Activated T-cell treated with anti-CD3 and anti-CD28 coated beads for 1 hour (primary cell): ENCODE results near the gene SLC39A3.

Source experiments
- DNase-seq: peaks from one replicate; pipeline ENCODE4 v3.0.0-alpha.2; 2020; ENCODE audit warnings: low read depth

SLC39A3 gene

DNA sequence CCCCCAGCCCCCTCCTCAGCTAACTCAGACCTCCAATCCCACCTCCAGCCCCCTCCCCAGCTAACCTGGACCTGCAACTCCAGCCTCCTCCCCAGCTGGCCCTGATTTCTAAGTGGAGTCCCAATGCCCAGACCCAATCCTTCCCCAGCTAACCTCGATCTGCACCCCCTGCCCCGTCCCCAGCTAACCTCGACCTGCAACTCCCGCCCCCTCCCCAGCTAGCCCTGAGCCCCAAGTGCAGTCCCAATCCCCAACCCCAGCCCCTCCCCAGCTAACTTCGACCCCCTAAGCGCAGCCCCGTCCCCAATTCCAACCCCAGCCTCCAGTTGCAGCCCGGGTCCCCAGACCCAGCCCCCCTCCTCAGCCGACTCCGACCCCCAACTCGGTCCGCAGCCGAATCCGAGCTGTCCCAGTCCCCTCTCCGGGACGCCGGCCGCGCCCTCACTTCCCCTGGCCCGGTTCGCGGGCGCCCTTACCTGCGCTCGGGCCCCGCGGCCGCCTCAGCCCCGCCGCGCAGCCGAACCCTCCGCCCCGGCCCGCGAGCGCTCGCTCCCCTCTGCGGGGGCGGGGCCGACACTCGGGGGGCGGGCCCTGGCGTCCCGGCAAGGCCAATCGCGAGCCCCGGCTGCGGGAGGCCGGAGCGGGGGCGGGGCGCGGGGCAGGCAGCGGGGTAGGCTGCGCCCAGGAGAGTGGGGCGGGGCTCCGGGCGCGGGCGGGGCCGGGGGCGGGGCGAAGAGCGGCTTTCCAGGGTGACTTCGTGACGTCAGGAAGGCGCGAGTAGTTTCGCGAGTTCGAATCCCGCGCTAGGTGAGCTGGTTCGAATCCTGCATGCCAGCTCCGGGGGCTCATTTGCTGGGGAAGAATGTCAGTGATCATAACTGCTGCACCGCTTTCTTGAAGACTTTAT is 37.4 kb downstream of the SLC39A3 start, which contains the start of gene GNG7:
GNG7 (minus strand) TSS at position 525 of the 907 bp plus-strand sequence. CDS start 182,006 bp downstream, outside the sequence.
- DNase-seq: peak; percentile 93

DNA sequence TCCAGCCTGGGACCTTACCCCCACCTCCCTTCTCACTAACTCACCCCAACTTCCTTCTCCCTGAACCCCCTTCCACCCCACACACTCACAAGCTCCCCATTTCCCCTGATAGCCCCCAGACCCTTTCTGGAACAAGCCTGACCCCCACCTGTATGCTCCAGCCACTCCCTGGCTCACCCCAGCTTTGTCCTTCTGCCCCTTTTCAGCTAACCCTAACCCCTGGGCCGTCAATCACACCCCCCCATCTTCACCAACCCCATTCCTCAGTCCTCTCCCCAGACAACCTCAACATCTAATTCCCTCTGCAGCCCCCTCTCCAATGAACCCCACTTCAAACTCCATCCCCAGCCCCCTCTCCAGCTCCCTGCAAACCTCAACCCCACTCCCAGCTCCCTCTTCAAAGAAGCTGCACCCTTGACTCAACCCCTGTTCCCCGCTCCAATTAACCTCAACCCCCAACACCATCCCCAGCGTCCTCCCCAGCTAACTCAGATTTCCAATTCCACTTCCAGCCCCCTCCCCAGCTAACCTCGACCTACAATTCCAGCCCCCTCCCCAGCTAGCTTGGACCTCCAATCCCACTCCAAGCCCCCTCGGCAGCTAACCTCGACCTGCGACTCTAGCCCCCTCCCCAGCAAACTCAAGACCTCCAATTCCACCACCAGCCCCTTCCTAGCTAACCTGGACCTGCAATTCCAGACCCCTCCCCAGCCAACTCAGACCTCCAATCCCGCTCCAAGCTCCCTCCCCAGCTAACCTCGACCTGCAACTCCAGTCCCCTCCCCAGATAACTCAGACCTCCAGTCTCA is 38.3 kb downstream of the SLC39A3 start:
- no peak for DNase-seq

DNA sequence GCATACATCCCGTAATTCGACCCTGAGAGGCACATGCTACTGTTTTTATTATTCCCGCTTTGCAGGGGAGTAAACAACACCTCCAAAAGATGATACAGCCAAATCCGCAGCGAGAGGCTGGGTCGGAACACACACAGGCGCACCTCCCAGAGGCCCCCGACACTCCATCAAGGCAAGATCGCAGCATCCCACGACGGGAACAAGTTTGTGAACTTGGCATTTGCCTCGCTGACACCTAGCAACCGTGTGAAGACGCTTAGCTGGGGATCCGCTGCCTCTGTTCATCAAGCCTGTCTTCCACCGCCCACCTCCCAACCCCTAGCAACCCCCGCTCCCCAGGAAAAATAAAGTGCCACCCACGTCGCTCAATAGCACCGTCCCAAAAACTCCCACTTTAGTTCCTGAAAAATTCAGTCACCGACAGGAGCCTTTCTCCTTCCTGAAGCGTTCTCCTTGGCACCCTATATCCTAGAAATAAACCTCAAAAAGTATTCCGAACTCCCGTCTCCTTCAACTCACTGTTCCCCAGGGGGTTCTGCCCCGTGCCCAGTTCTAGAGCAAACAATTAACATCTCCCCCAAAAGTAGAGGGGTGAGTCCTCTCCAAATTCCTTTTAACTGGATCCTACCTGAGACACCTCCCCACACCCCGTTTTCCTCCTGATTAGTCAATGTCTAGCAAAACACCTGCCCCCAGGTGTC is 39.0 kb downstream of the SLC39A3 start:
- no peak for DNase-seq

DNA sequence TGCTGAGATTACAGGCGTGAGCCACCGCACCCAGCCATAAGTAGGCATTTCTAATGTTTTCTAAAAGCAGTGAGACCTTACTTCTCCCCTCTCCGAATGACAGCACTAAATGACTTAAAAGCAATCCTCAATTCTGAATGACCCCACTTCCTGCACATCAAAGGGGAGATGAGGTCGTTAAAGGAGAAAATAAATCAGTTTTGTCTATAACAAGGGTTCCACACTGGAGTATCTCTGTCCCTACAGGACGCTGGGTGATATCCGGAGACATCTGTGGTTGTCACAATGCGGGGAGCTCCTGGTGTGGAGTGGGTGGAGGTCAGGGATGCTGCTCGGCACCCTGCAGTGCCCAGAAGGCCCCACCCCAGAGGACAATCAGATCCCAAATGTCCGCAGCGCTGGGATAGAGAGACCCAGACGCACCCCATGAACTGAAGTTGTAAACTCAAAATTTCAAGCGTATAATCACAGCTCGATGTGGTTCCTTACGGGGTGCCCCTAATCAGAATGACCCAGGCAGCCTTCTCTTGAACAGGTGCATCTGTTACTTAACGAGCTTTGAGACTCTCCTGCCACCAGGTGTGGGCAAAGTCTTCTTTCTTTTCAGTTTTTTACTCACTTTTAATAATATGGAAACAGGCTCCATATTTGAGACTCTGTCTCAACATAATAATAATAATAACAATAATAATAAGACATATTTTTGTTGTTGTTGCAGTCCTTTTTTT is 40.2 kb downstream of the SLC39A3 start:
- no peak for DNase-seq

DNA sequence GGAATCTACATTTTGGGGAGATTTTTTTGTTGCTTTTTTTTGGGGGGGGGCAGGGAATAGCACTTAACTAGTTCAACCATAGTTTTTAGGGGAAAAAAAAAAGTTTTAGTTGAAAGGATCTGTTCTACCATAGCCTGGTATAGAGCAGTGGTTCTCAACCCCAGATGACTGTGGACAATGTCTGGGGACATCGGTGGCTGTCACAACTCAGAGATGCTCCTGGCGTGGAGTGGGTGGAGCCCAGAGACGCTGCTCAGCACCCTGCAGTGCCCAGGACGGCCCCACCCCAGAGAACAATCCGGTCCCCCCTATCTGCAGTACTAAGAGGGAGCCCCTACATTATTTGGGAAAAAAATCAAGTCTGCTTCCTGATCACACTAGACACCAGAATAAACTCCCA is 45.6 kb downstream of the SLC39A3 start:
- no peak for DNase-seq

DNA sequence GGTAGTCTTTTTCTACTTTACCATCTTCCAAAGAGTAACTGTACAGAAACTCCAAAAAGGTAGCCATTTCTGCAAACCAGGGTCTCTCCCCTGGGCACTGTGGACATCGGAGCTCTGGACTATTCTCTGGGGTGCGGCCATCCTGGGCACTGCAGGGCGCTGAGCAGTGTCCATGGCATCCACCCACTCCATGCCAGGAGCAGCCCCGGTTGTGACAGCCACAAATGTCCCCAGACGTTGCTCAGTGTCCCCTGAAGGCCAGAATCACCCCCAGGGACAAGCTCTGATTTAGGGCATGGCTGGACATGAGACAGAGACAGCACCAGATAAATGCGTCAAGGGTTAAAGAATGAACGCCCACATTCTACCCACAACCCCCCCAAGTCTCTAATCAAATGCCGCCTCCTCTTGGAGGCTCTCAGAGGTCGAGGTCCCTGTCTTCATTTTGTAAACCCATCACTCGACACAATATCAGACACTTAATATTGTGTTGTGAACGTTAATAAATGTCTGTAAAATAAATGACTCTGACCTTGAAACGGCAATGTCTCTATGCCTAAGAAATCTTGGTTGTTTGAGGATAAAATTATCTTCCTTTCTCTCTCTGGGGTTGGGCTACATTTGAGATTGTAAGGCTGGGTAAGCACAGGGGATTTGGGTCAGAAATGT is 46.2 kb downstream of the SLC39A3 start:
- DNase-seq: no peak

DNA sequence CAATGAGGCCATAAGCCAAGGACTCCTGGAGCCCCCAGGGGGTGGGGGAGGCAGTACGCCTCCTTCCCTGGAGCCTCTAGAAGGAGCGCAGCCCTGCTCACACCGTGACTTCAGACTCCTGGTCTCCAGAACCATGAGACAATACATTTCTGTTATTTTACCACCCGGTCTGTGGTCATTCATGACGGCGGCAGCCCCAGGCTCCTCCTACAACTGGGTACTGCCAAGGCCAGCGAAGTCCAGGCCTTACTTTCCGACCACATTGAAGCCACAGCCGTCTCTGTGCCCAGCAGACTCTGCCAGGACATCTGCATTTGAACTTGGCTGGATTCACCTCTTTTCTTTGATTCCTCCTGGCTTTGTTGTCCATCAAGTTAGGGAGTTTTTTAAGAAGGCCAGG is 47.9 kb downstream of the SLC39A3 start:
- no peak for DNase-seq

DNA sequence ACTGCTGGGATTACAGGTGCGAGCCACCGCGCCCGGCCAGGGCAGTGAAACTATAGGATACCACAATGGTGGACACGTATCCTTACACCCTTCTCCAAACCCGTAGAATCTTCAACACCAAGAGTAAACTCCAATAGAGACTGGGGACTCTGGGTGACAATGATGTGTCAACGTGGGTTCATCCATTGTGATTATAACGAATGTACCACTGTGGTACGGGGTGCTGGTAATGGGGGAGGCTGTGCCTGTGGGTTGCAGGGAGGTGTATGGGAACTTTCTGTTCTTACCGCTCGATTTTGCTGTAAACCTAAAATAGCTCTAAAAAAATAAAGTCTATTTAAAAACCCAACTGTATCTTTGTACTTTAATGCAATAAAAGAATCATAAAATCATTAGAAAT is 49.0 kb downstream of the SLC39A3 start:
- DNase-seq: no peak

DNA sequence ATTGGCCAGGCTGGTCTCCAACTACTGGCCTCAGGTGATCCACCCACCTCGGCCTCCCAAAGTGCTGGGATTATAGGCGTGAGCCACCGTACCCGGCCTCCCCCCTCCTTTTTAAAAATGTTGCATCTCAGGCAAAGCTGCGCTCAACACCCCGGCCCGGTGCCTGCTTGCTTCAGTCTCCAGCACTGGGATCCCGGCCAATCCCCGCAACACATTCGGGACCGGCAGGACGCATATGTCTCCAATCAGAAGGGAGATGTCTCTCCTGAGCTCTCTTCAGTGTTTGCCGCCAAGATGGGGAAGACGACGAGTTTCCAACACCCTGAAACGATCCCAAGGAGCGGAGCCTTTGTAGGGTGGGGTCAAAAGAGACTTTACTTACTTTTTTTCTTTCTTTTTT is 53.5 kb downstream of the SLC39A3 start:
- no peak for DNase-seq

DNA sequence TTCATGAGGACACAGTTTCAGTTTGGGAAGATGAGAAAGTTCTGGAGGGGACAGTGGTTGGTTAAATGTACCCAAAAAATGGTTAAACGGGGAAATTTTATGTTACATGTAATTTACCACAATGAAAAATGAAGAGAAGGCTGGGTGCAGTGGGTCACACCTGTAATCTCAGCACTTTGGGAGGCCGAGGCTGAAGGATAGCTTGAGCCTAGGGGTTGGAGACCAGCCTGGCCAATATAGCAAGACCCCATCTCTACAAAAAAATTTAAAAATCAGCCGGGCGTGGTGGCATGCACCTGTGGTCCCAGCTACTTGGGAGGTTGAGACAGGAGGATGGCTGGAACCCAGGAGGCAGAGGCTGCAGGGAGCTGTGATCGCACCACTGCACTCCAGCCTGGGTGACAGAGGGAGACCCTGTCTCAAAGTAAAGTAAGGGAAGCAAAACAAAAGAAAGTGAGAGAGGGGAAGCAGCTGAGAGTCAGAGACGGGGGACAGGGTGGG is 54.6 kb downstream of the SLC39A3 start:
- DNase-seq: no peak

DNA sequence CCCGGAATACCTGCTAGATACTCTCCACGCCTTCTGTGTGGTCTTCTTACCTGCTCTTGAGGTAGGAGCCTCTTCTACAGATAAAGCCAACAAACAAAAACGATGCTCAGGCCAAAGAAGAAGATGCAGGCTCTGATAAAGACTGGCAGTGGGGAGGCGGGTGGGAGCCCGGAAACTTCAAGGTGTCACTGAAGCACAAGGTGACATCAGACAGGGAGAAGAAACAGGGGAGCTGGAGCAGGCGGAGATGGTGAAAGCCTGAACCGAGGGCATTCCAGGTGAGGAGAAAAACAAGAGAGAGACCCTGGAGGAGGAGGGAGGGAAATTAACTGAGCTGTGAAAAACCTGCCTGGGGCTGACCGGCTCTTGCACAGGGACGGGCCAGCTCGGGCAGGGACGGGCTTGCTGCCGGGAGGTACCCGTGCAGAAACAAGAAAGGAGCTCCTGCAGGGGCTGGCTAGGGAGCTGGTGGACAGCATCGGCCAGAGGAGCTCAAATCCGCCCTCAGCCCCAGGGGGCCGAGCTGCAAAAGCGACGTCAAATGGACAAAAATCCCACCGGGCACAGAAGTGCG is 56.3 kb downstream of the SLC39A3 start:
- no peak for DNase-seq
